Urinary bladder (tissue), 4 donors: ENCODE measurements around the gene NFATC1. TPM values are rescaled to one million over a fixed set of nuclear protein-coding genes. Genes with fewer than 3 reads are reported as not detected.

Source experiments
- DNase-seq: peaks from one replicate; pipeline ENCODE4 v3.0.0-alpha.2; 2015; ENCODE audit errors: extremely low spot score
- H3K27ac ChIP-seq: one replicate; pipeline ENCODE4 v1.5.1; 2013; ENCODE audit warnings: low read depth, mild to moderate bottlenecking, moderate library complexity
- H3K36me3 ChIP-seq: one replicate; pipeline ENCODE4 v1.6.1; 2013; ENCODE audit warnings: mild to moderate bottlenecking, moderate library complexity; ENCODE audit not compliant: insufficient read depth
- H3K4me1 ChIP-seq: one replicate; pipeline ENCODE4 v1.6.1; 2013; ENCODE audit warnings: mild to moderate bottlenecking, moderate library complexity; ENCODE audit not compliant: insufficient read depth
- H3K4me3 ChIP-seq: one replicate; pipeline ENCODE4 v1.5.1; 2013; ENCODE audit warnings: low read depth, low read length
- WGBS: extraction: QIAGEN DNeasy Blood & Tissue Kit; methylation state at CpG from one replicate; pipeline ENCODE4 v1.1.7; 2013; 5-methylcytosine and 5-hydroxymethylcytosine counted together
- polyA plus RNA-seq: library from polyadenylated mRNA; stranded (reverse); fragments of 200-250 nt; gene quantifications from one replicate; pipeline ENCODE4 v1.2.3, GENCODE V29; 2013
- total RNA-seq: library from RNA; depleted of rRNA; stranded (reverse); fragments of >200 nt; gene quantifications from one replicate; pipeline ENCODE4 v1.2.3, GENCODE V29; 2014
- donor health status: healthy with polysubstance abuse.
- donor health status: healthy.

Gene NFATC1
- total and polyA plus RNA-seq, 2 donors = 8.5 to 11.3 TPM

DNA sequence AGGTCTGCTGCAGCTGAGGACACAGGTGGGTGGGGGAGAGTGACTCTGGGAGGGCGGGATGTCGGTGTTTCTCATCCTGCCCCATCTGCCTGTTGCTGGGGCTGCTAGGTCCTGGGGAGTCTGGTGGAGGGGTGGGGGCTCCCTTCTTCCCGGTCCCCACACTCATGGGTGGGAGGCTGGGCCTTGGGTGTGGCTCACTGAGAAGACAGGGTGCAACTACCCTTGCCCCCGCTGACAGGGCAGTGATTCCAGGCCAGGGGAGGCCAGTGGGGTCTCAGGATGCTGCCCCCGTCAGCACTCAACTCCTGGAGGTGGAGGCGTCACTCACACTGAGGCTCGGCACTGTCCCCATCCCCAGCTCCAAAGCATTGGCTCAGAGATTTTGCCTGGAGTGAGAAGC, 7.7 kb upstream of the NFATC1 start:
- DNase-seq = no peak
- 63% methylated on average over 7 of the region's 7 CpGs for WGBS
- Histone ChIP-seq H3K27ac (no peak overlapping the region), H3K4me3 (no peak overlapping the region), H3K4me1 (peaks cover under 1% of the 10 kb centered on the region), H3K36me3 (no peaks in the 10 kb centered on the region)

DNA sequence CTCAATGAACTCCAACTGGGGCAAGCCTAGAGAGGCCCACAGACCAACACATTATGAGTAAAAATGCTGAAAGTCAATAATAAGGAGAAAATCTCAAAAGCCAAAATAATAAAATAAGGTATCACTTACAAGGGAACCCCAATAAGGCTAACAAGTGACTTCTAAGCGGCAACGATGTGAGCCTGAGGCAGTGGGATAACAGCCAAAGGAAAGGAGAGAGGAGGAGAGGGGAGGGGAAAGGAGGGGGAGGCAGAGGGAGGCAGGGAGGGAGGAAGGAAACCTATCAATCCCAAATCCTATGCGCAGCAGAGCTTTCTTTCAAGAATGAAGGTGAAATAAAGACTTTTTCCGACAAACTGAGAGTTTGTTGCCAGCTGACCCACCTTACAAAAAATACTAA, 6.0 kb upstream of the NFATC1 start:
- no peaks in the 10 kb centered on the region for H3K36me3 ChIP-seq

DNA sequence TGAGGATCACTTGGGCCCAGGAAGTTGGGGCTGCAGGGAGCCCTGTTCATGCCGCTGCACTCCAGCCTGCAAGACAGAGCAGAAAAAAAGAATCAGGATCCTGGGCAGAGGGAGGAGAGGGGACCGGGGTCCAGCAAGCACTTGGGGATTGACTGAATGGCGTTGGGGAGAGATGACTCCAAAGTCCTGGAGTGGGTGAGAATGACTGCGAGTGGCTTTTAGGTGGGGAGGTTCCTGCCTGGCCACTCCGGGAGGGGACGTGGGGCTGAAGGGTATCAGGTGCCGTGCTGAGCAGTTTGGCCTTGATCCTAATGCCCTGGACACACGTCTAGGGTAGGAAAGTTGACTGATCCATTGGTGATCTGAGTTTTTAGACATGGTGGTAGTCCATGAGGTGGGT, 3.5 kb upstream of the NFATC1 start:
- Histone ChIP-seq H3K36me3 (no peaks in the 10 kb centered on the region), H3K27ac (no peak overlapping the region), H3K4me1 (peaks cover 5% of the 10 kb centered on the region), H3K4me3 (no peak overlapping the region)
- WGBS = 86% methylated on average over 8 of the region's 8 CpGs
- DNase-seq = no peak

More for the DNA sequence above, 6.0 kb upstream of the NFATC1 start:
- no peak overlapping the region for H3K27ac ChIP-seq
- no peak for DNase-seq
- WGBS = 35% methylated on average over 4 of the region's 4 CpGs
- no peak overlapping the region for H3K4me3 ChIP-seq
- H3K4me1 ChIP-seq = peaks cover 2% of the 10 kb centered on the region

DNA sequence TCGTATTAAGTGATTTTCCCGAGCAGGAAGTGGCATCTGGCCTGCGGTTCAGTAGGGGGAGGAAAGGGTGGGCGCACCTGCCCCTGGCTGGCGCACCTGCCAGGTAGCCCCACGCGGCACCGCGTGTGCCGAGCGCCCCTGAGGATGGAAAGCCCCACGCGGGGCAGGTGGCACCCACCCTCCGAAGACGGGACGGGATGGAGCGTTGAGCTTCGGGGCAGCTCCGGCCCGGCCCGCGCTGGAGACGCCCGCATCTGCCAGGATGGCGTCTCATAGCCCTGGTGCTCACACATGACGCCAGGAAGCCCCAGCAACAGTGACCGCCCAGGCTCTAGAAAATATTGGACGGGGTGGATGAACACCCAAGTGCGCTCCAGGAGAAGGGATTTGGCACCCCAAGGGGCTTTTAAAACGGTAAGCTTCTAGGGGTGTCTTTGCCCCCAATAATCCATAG, 2.5 kb upstream of the NFATC1 start:
- H3K36me3 ChIP-seq = no peaks in the 10 kb centered on the region
- WGBS = 6% methylated on average over 30 of the region's 30 CpGs
- H3K27ac ChIP-seq = no peak overlapping the region
- peak overlapping the region; percentile 48 for H3K4me3 ChIP-seq
- no peak for DNase-seq
- H3K4me1 ChIP-seq = peaks cover 5% of the 10 kb centered on the region

DNA sequence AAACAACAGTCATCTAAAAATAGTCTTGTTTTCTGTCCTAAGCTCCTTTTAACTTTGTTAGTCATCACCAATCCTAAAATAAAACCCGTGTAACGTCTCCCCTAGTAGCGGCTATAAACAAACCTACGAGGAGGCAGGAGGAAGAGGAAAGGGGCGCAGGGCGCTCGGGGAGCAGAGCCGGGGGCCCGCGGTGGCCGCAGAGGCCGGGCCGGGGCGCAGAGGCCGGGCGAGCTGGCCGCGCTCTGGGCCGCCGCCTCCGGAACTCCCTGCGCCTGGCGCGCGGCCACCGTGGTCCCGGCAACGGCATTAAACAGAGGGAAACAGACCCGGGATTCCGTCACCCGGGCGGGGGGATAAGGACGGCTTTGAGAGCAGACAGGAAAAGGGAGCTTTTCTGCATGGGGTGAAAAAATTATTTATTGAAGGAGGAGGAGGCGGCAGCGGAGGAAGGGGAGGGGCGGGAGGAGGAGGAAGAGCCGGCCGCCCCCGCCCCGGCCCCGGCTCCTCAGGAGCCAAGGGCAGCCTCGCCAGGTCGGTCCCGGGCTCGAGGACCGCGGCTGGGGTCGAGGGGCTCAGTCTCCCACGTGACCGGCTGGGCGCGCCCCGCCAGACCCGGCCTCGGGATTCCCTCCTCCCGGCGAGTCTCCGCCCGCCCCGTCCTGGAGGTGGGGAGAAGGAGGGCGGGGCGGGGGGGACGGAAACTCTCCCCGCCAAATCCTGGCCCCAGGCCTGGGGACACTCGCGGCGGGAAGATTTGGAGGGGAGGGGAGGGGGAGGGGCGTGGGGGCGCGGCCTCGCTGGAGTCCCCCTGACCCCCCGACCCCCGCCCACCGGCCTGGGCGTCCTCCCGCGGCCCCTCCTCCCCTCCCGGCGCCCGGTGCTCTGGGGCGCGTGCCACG, 1.8 kb upstream of the NFATC1 start:
- peak; percentile 67 for DNase-seq
- under 1% methylated on average over 81 of the region's 83 CpGs for WGBS
- Histone ChIP-seq H3K27ac (peak overlapping the region; percentile 87), H3K4me1 (peaks cover 5% of the 10 kb centered on the region), H3K4me3 (peak overlapping the region; percentile 48), H3K36me3 (no peaks in the 10 kb centered on the region)

DNA sequence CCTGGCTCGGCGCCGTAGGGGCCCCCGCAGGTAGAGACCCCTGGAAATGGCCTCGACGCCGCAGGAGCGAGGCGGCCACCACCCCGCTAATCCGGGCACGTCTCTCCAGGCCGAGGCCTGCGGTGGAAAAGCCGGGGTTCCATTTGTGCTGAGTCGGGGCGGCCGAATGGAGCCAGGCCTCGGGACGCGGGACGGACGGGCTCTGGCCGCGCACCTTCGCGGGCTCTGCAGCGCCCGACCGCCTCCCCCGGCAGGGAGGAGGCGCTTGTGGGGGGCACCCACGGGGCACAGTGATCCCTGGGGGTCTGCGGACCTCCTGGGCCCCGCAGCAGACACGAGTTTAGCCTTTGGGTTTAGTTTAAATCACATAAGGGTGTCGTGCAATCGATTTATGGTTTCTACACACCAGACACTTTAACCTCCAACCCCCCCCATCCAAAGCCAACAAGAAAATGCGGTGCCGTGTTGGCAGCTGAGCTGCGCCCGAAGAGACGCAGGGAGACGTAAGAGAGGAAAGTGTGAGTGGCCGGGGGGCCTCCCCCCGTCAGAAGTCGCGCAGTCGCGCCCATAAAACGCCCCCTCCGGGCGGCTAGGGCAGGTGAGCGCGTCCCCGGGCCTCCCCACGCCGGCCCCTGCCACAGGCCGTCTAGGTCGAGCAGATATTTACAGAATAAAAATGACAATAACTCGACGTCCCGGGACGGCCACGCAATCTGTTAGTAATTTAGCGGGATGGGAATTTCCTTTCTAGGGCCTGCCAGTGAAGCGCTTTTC, 1.0 kb upstream of the NFATC1 start:
- H3K36me3 ChIP-seq = no peaks in the 10 kb centered on the region
- peak overlapping the region; percentile 60 for H3K4me3 ChIP-seq
- WGBS = under 1% methylated on average over 67 of the region's 67 CpGs
- DNase-seq = no peak
- H3K4me1 ChIP-seq = peaks cover 7% of the 10 kb centered on the region
- H3K27ac ChIP-seq = peak overlapping the region; percentile 53

DNA sequence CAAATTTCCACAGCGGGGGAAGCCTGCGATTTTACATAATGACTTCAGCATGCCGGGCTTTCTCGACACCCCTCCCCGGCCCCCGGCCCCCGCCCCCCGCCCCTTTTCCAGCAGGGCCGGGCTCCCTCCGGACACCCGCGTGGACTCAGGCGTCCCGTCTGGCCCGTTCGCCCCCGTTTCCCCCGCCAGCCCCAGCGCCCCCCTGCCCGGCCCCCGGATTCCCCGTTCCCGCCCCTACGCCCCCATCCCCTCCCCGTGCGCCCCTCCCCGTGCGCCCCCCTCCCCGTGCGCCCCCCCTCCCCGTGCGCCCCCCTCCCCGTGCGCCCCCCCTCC, 456 bp upstream of the NFATC1 start:
- no peak for DNase-seq
- Histone ChIP-seq H3K36me3 (no peaks in the 10 kb centered on the region), H3K27ac (no peak overlapping the region), H3K4me3 (peak overlapping the region; percentile 60), H3K4me1 (peaks cover 7% of the 10 kb centered on the region)
- 1% methylated on average over 25 of the region's 34 CpGs for WGBS

DNA sequence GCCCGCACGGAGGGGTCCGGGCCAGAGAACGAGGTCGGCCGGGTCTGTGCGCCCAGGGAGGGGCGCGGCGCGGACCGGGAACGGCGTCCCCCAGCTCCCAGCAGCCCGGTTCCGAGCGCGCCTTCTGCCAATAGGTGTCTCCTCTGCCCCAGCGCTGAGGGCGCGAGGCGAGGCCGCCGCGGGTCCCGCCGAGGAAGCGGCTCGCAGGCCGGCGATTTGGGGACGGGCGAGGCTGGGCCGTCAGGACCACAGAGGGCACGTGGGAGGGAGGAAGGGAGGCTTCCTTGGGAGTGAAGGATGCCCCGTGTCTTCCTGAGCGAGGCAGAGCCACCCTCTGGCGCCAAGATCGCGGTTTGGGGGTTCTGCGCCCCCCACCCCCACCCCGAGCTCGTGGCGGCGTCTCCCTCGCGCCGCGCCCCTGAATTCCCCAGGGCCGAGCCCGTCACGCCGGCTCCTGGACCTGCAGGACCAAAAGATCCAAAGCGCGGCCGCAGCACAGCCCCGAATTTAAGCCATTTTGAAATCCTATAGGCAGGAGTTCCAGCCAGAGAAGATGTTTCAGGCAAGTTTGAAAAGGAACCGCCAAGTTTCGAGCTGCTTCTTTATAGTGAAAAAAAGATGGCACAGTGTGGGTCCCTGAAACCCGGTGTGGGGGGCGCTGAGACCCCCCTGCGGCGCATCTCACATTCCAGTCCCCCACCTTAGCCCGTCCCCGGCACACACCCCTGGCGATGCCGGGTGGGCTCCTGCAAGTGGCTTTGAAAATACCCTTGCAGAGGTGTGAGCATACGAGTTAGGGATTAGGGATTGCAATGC, 909 bp downstream of the NFATC1 start:
- DNase-seq = no peak
- peaks cover 7% of the 10 kb centered on the region for H3K4me1 ChIP-seq
- no peaks in the 10 kb centered on the region for H3K36me3 ChIP-seq
- 8% methylated on average over 68 of the region's 68 CpGs for WGBS
- peak overlapping the region; percentile 60 for H3K4me3 ChIP-seq
- H3K27ac ChIP-seq = no peak overlapping the region

DNA sequence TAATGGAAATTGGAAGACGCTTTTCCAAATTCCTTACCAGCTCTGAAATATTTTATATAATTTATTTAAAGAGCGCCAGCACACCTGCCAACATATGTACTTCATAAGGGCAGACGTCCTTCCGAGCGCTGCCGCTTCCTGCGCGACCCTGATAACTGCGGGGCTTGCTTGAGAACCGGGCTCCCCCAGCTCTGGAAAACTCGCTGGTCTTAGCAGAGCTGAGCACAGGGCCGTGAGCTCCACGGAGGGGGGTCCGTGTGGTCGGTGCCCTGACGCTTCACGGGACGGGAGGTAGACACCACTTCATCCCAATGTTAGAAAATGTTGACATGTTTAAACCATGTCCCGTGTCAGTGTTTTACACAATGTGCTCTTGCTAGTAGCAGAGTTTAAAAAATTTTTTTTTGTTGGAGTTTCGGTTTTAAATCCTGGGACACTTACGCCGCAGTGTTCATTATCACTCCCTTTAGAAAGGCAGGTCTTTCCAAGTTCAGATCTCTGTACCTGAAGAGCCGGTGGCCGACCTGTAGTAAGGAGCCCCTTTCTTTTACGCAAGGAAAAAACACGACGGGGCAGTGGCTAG, 1.6 kb downstream of the NFATC1 start:
- 85% methylated on average over 27 of the region's 27 CpGs for WGBS
- Histone ChIP-seq H3K36me3 (no peaks in the 10 kb centered on the region), H3K4me3 (no peak overlapping the region), H3K27ac (no peak overlapping the region), H3K4me1 (peaks cover 7% of the 10 kb centered on the region)
- no peak for DNase-seq

DNA sequence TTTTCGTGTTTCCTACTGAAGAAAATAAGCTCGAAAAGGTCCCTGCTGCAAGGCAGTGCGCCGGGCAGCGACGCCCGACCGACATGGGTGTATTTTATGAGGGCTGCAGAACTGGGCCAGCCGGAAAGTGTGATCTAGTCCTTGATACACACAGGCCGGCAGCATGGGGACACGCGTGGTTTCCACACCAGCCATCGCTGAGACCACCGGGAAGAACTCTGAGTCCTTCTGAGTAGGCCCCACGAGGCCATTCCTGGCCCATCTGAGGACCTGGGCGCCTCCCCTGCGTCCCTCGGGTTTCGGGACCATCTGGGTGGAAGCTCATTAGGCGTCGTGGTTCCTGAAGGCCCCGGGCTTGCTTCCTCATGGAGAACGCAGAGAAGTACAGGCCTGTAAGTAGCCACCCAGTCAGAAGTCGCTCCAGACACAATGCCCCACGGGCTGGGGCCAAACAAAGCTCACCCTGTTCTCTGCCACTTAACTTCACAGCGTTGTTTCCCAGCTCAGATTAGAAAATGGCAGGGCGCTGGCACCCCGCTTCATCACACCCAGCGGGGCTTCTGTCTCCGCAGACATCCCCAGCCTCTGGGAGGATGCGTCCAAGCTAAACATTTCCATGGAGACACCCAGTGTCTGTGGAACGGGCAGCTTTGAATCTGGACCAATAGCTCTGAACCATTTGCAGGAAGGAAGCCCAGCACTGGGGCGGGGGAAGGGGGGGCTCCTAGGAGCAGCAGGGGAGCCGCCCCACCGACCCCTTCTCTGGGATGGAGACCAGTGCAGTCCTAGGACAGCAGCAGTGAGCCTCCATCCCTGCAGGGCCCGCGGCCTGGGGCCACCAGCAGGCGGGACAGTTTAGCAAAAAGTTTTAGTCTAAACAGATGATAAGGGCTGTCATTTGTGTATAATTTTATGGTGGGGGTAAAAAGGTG, 2.4 kb downstream of the NFATC1 start:
- Histone ChIP-seq H3K4me3 (no peak overlapping the region), H3K36me3 (no peaks in the 10 kb centered on the region), H3K27ac (no peak overlapping the region), H3K4me1 (peaks cover 6% of the 10 kb centered on the region)
- 83% methylated on average over 38 of the region's 38 CpGs for WGBS
- no peak for DNase-seq

DNA sequence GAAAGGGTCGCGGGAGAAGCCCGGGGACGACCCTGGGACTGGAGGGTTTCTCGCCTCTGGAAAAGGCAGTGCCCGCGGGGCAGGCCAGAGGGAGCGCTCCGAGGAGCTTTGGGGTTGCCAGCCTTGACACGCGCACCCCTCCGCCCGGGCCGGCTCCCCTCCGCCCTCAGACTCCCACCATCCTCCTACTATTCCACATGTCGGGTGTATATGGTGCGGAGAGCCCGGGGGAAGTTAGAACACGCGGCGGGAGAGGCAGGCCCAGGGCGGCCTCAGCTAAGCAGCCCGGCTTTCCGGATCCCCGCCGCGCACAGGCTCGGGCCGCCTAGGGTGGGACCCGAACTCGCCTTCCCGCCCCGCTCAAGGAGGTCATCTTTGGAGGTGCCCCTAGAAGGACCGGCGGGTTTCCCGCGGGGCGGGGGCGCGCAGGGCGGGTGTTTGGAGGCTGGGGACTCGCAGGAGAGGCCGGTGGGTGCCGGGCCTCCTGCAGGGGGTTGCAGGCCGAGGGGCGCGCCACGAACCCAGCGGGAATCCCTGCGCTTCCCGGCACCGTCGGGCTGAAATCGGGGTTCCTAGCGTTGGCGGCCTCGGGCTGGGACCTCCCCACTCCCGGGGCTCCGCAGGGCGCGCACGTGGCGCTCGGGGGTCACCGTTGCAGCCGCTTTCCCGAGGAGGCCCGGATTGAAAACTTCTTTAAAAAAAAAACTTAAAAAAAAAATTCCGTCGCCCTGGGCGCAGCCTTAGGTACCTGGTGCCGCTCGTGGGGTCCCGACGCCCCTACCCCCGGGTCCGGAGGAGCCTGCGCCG, 3.7 kb downstream of the NFATC1 start:
- Histone ChIP-seq H3K27ac (no peak overlapping the region), H3K36me3 (no peaks in the 10 kb centered on the region), H3K4me1 (peaks cover 7% of the 10 kb centered on the region), H3K4me3 (peak overlapping the region; percentile 78)
- no peak for DNase-seq
- WGBS = 38% methylated on average over 79 of the region's 79 CpGs
